Measurements from ENCODE around the gene DHRS2. TPM values are rescaled to one million over a fixed set of nuclear protein-coding genes. Genes with fewer than 3 reads are reported as not detected.

DHRS2 gene
- total and polyA plus RNA-seq, 2 donors (not counting 1 experiment from before 2014, with no cell fraction given) = not detected

- CTCF ChIA-PET = interaction anchor here (1.1 kb wide), 1 partner anchor 21 kb away, joined by 3 read pairs; no protein-coding TSS in a partner anchor
- Histone ChIP-seq H3K36me3 (replicated peaks in 1 of 2; ENCODE audit: control extremely low read depth in 1 of 2, control insufficient read depth in 1 of 2, extremely low read depth in 1 of 2, insufficient read depth in 2 of 2, low read length in 1 of 2) (no peaks in the 10 kb centered on the region), H3K27ac (ENCODE audit: low read length in 2 of 2) (no peak overlapping the region), H3K4me3 (ENCODE audit: control extremely low read depth in 1 of 5, extremely low read depth in 1 of 5, insufficient read depth in 1 of 5, low read depth in 2 of 5, low read length in 4 of 5) (no peak overlapping the region), H3K79me2 (ENCODE audit: control insufficient read depth, insufficient read depth, low read length) (no peaks in the 10 kb centered on the region), H2AFZ (ENCODE audit: insufficient read depth, low read depth, low read length, poor library complexity, severe bottlenecking) (no peak overlapping the region), H4K20me1 (ENCODE audit: control insufficient read depth, insufficient read depth, low read length, poor library complexity, severe bottlenecking) (no peaks in the 10 kb centered on the region), H3K9ac (ENCODE audit: low read length) (no peak overlapping the region), H3K4me1 (ENCODE audit: control insufficient read depth in 2 of 2, insufficient read depth in 2 of 2, low read length in 2 of 2) (no peaks in the 10 kb centered on the region), H3K4me2 (replicated peaks; ENCODE audit: low read depth, low read length, poor library complexity, severe bottlenecking) (no peak overlapping the region), H3K9me3 (ENCODE audit: control extremely low read depth in 1 of 3, control insufficient read depth in 2 of 3, insufficient read depth in 1 of 3, low read length in 2 of 3) (no peaks in the 10 kb centered on the region), H3K27me3 (replicated peaks in 1 of 4; ENCODE audit: control extremely low read depth in 1 of 4, control insufficient read depth in 3 of 4, insufficient read depth in 4 of 4, low read length in 3 of 4) (no peaks in the 10 kb centered on the region)
- no peak overlapping the region for H3K4me3 Mint-ChIP-seq
- intact Hi-C loops (cut with micrococcal nuclease) = no loop called here
- DNase-seq = no peak
- 92% methylated on average over 1 of the region's 1 CpG for WGBS (ENCODE audit: insufficient coverage)
- POLR2A ChIA-PET = no interaction called here
- no peak for ATAC-seq (ENCODE audit: low read depth)
- TF ChIP-seq EZH2 (IDR thresholded peaks at IDR 0.05; ENCODE audit: borderline replicate concordance, insufficient read depth, low read depth, low read length, poor library complexity, severe bottlenecking) (no peak), CTCF (IDR thresholded peaks at IDR 0.05) (no peak)
- no peaks in the 10 kb centered on the region for H3K4me1 Mint-ChIP-seq
- H3K27me3 Mint-ChIP-seq = peaks cover 21% of the 10 kb centered on the region
- H3K27ac Mint-ChIP-seq = no peak overlapping the region
- no peaks in the 10 kb centered on the region for H3K9me3 Mint-ChIP-seq (ENCODE audit: insufficient read depth)
Observed at GRCh38 chr14:23653051-23653450, 16.9 kb downstream of the DHRS2 start.

GRCh38 chr14:23654231-23654630 lies 18.1 kb downstream of the DHRS2 start:
- no peaks in the 10 kb centered on the region for H3K79me2 ChIP-seq (ENCODE audit: control insufficient read depth, insufficient read depth, low read length)
- ChIA-PET POLR2A (no interaction called here), CTCF (interaction anchor here (0.8 kb wide), 1 partner anchor 436 kb away, joined by 4 read pairs; no protein-coding TSS in a partner anchor)
- H3K9me3 ChIP-seq (ENCODE audit: control extremely low read depth in 1 of 3, control insufficient read depth in 2 of 3, insufficient read depth in 1 of 3, low read length in 2 of 3) = no peaks in the 10 kb centered on the region
- ATAC-seq (ENCODE audit: low read depth) = no peak
- Mint-ChIP-seq H3K4me3 (no peak overlapping the region), H3K27me3 (peaks cover 19% of the 10 kb centered on the region), H3K4me1 (no peaks in the 10 kb centered on the region), H3K27ac (no peak overlapping the region), H3K9me3 (ENCODE audit: insufficient read depth) (no peaks in the 10 kb centered on the region)
- H3K27me3 ChIP-seq (replicated peaks in 1 of 4; ENCODE audit: control extremely low read depth in 1 of 4, control insufficient read depth in 3 of 4, insufficient read depth in 4 of 4, low read length in 3 of 4) = peaks cover 0 to 3% (median 0%) of the 10 kb centered on the region in 4 experiments
- no peak overlapping the region for H3K27ac ChIP-seq (ENCODE audit: low read length in 2 of 2)
- H3K9ac ChIP-seq (ENCODE audit: low read length) = no peak overlapping the region
- H3K4me1 ChIP-seq (ENCODE audit: control insufficient read depth in 2 of 2, insufficient read depth in 2 of 2, low read length in 2 of 2) = no peaks in the 10 kb centered on the region
- H4K20me1 ChIP-seq (ENCODE audit: control insufficient read depth, insufficient read depth, low read length, poor library complexity, severe bottlenecking) = no peaks in the 10 kb centered on the region
- H2AFZ ChIP-seq (ENCODE audit: insufficient read depth, low read depth, low read length, poor library complexity, severe bottlenecking) = no peak overlapping the region
- TF ChIP-seq EZH2 (IDR thresholded peaks at IDR 0.05; ENCODE audit: borderline replicate concordance, insufficient read depth, low read depth, low read length, poor library complexity, severe bottlenecking) (no peak), CTCF (IDR thresholded peaks at IDR 0.05) (no peak)
- H3K4me3 ChIP-seq (ENCODE audit: control extremely low read depth in 1 of 5, extremely low read depth in 1 of 5, insufficient read depth in 1 of 5, low read depth in 2 of 5, low read length in 4 of 5) = no peak overlapping the region
- intact Hi-C loops (cut with micrococcal nuclease) = no loop called here
- WGBS (ENCODE audit: insufficient coverage) = 83% methylated on average over 5 of the region's 6 CpGs
- no peak for DNase-seq
- H3K36me3 ChIP-seq (replicated peaks in 1 of 2; ENCODE audit: control extremely low read depth in 1 of 2, control insufficient read depth in 1 of 2, extremely low read depth in 1 of 2, insufficient read depth in 2 of 2, low read length in 1 of 2) = no peaks in the 10 kb centered on the region
- no peak overlapping the region for H3K4me2 ChIP-seq (replicated peaks; ENCODE audit: low read depth, low read length, poor library complexity, severe bottlenecking)
